Tibial nerve (tissue), 4 donors: ENCODE data around the gene ONECUT1. TPM values are rescaled to one million over a fixed set of nuclear protein-coding genes. Genes with fewer than 3 reads are reported as not detected.

ENCODE experiments used
- DNase-seq, 2 donors: peaks; one replicate each; pipeline ENCODE4 v3.0.0-alpha.2; 2019; ENCODE audit warnings: low spot score in 2 of 2
- H3K27ac ChIP-seq, 4 donors: fragments of 200-600 bp; sonication (generic) in 3 of 4; one replicate each; pipeline ENCODE4 v1.5.1; 2017 to 2019; ENCODE audit warnings: mild to moderate bottlenecking in 1 of 4
- H3K27me3 ChIP-seq, 2 donors: fragments of 200-600 bp; sonication (generic) in 1 of 2; one replicate each; pipeline versions ENCODE4 v1.5.1 to v1.6.0; 2017 to 2019
- H3K36me3 ChIP-seq, 3 donors: fragments of 200-600 bp; sonication (generic); one replicate each; pipeline ENCODE4 v1.5.1; 2018 to 2019
- H3K4me1 ChIP-seq, 4 donors: fragments of 200-600 bp; sonication (generic) in 3 of 4; one replicate each; pipeline ENCODE4 v1.5.1; 2017 to 2019
- H3K4me3 ChIP-seq, 4 donors: fragments of 200-600 bp; sonication (generic) in 3 of 4; one replicate each; pipeline ENCODE4 v1.5.1; 2017 to 2019; ENCODE audit warnings: mild to moderate bottlenecking in 1 of 4, moderate library complexity in 1 of 4
- H3K9me3 ChIP-seq, 4 donors: fragments of 200-600 bp; sonication (generic) in 3 of 4; one replicate each; pipeline ENCODE4 v1.5.1; 2017 to 2019
- CTCF ChIP-seq, 5 experiments: fragments of 200-600 bp in 3 of 5; fragments of 450-650 bp in 2 of 5; sonication (generic) in 3 of 5; IDR thresholded peaks; one replicate each; pipeline ENCODE4 v1.5.1; 2016 to 2019; ENCODE audit warnings: antibody characterized with exemption in 5 of 5, mild to moderate bottlenecking in 3 of 5, moderate library complexity in 2 of 5
- EP300 ChIP-seq, 2 donors: sonication (generic); formaldehyde crosslinking; IDR thresholded peaks; one replicate each; pipeline ENCODE4 v1.6.1; 2017; ENCODE audit warnings: antibody characterized with exemption in 2 of 2, mild to moderate bottlenecking in 1 of 2
- POLR2A ChIP-seq, 2 donors: fragments of 450-650 bp; IDR thresholded peaks; one replicate each; pipeline ENCODE4 v1.6.1; 2017; ENCODE audit warnings: antibody characterized with exemption in 2 of 2, mild to moderate bottlenecking in 2 of 2, moderate library complexity in 2 of 2
- WGBS, 2 donors: methylation state at CpG; one replicate each; pipeline ENCODE4 v1.1.5; 2018; 5-methylcytosine and 5-hydroxymethylcytosine counted together
- total RNA-seq, 4 donors: library from RNA; depleted of rRNA; stranded (reverse); fragments of >200 nt; gene quantifications; one replicate each; pipeline ENCODE4 v1.1.0, GENCODE V29; 2016

Gene ONECUT1
- total RNA-seq, 4 donors from 2014 or later, result 0.22 to 2.4 TPM; not detected in 2

DNA sequence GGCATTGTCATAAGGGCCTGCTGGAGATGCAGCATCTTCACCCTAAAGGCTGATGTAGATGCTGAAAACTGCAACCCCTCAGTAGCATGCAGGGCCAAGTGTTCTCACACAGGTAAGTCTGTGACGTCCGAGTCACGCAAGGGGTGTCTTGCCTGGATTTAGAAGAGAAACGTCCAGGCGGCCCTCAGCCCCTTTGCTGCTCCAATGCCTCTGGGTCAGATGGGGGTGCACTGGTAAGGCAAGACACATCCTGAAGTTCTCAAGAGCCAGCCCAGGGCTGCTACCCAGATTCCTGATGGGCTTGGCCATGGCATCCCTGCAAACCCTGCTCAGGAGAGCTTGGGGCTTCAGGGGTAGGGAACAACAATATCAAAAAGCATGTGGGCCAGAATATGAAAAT, 25.4 kb downstream of the ONECUT1 start:
- peaks cover 0 to 21% of the 10 kb centered on the region in 2 donors for H3K27me3 ChIP-seq
- H3K36me3 ChIP-seq, result no peaks in the 10 kb centered on the region
- TF ChIP-seq CTCF (IDR thresholded peaks at IDR 0.05) (no peak), EP300 (IDR thresholded peaks at IDR 0.05) (no peak), POLR2A (IDR thresholded peaks at IDR 0.05) (no peak)
- no peak for DNase-seq
- no peaks in the 10 kb centered on the region for H3K9me3 ChIP-seq
- H3K27ac ChIP-seq, result no peak overlapping the region
- H3K4me1 ChIP-seq, result no peaks in the 10 kb centered on the region
- H3K4me3 ChIP-seq, result no peak overlapping the region
- 85 to 86% methylated on average over 5 of the region's 5 CpGs for WGBS, 2 donors

- Histone ChIP-seq H3K27ac (no peak overlapping the region), H3K4me1 (no peaks in the 10 kb centered on the region), H3K4me3 (no peak overlapping the region), H3K27me3 (peaks cover 0 to 17% of the 10 kb centered on the region in 2 donors), H3K36me3 (no peaks in the 10 kb centered on the region), H3K9me3 (no peaks in the 10 kb centered on the region)
- DNase-seq, result no peak
- WGBS, 2 donors, result 79 to 81% methylated on average over 5 of the region's 5 CpGs
- no peak for TF ChIP-seq EP300 (IDR thresholded peaks at IDR 0.05)
- TF ChIP-seq POLR2A (IDR thresholded peaks at IDR 0.05), result no peak
- no peak for TF ChIP-seq CTCF (IDR thresholded peaks at IDR 0.05)
Observed at GRCh38 chr15:52762621-52763020, 27.5 kb downstream of the ONECUT1 start.

- peaks cover 0 to 3% of the 10 kb centered on the region in 2 donors for H3K27me3 ChIP-seq
Observed at GRCh38 chr15:52760562-52760961, 29.6 kb downstream of the ONECUT1 start.

GRCh38 chr15:52759969-52760368, 30.2 kb downstream of the ONECUT1 start:
- DNase-seq, result no peak
- H3K4me3 ChIP-seq, result no peak overlapping the region
- WGBS, 2 donors, result 77 to 90% methylated on average over 6 of the region's 6 CpGs
- H3K9me3 ChIP-seq, result no peaks in the 10 kb centered on the region
- H3K27ac ChIP-seq, result no peak overlapping the region
- no peaks in the 10 kb centered on the region for H3K36me3 ChIP-seq
- TF ChIP-seq POLR2A (IDR thresholded peaks at IDR 0.05) (no peak), CTCF (IDR thresholded peaks at IDR 0.05) (no peak), EP300 (IDR thresholded peaks at IDR 0.05) (no peak)
- peaks cover 0 to 3% of the 10 kb centered on the region in 2 donors for H3K27me3 ChIP-seq
- H3K4me1 ChIP-seq, result no peaks in the 10 kb centered on the region

More at GRCh38 chr15:52760562-52760961, 29.6 kb downstream of the ONECUT1 start:
- DNase-seq, result no peak
- H3K4me3 ChIP-seq, result no peak overlapping the region
- no peaks in the 10 kb centered on the region for H3K4me1 ChIP-seq
- TF ChIP-seq CTCF (IDR thresholded peaks at IDR 0.05) (no peak), EP300 (IDR thresholded peaks at IDR 0.05) (no peak), POLR2A (IDR thresholded peaks at IDR 0.05) (no peak)
- no peaks in the 10 kb centered on the region for H3K36me3 ChIP-seq
- 82 to 83% methylated on average over 1 of the region's 1 CpG for WGBS, 2 donors
- H3K27ac ChIP-seq, result no peak overlapping the region
- H3K9me3 ChIP-seq, result no peaks in the 10 kb centered on the region

- Histone ChIP-seq H3K27me3 (peaks cover 0 to 7% of the 10 kb centered on the region in 2 donors), H3K36me3 (no peaks in the 10 kb centered on the region), H3K27ac (no peak overlapping the region), H3K4me1 (no peaks in the 10 kb centered on the region), H3K9me3 (no peaks in the 10 kb centered on the region), H3K4me3 (no peak overlapping the region)
- TF ChIP-seq POLR2A (IDR thresholded peaks at IDR 0.05) (no peak), CTCF (IDR thresholded peaks at IDR 0.05) (no peak), EP300 (IDR thresholded peaks at IDR 0.05) (no peak)
- 85 to 87% methylated on average over 6 of the region's 6 CpGs for WGBS, 2 donors
- no peak for DNase-seq
Observed at GRCh38 chr15:52757496-52757895, 32.6 kb downstream of the ONECUT1 start.
